Rectal smooth muscle tissue (tissue), 1 donor: ENCODE measurements around the gene DTX3L.
"Not testable (repeated sequence)": the region's sequence is repeated elsewhere in the genome, so short reads cannot be mapped to it uniquely, and the experiment has no call there.

ENCODE experiments used
- H3K27ac ChIP-seq: one replicate; pipeline ENCODE4 v1.7.0; 2013; ENCODE audit warnings: low read depth, low read length, inconsistent platforms
- H3K27me3 ChIP-seq: one replicate; pipeline ENCODE4 v1.7.0; 2013; ENCODE audit warnings: low read length; ENCODE audit not compliant: control insufficient read depth, insufficient read depth
- H3K36me3 ChIP-seq: one replicate; pipeline ENCODE4 v1.7.0; 2013; ENCODE audit warnings: low read length; ENCODE audit not compliant: control insufficient read depth, insufficient read depth
- H3K4me1 ChIP-seq: one replicate; pipeline ENCODE4 v1.7.0; 2013; ENCODE audit warnings: low read length; ENCODE audit not compliant: control insufficient read depth, insufficient read depth
- H3K4me3 ChIP-seq: one replicate; pipeline ENCODE4 v1.7.0; 2013; ENCODE audit warnings: low read length
- H3K9ac ChIP-seq: one replicate; pipeline ENCODE4 v1.7.0; 2013; ENCODE audit warnings: low read length

DTX3L gene

GRCh38 chr3:122568131-122568530 is 4.0 kb downstream of the DTX3L start:
- H3K27me3 ChIP-seq, H3K4me3 ChIP-seq, H3K9ac ChIP-seq: not testable (repeated sequence)
- peaks cover 25% of the 10 kb centered on the region for H3K36me3 ChIP-seq
- H3K4me1 ChIP-seq = peaks cover 17% of the 10 kb centered on the region
- peak overlapping the region; percentile 85 for H3K27ac ChIP-seq

GRCh38 chr3:122568755-122569154 is 4.6 kb downstream of the DTX3L start:
- Histone ChIP-seq H3K4me1 (peaks cover 13% of the 10 kb centered on the region), H3K36me3 (peaks cover 25% of the 10 kb centered on the region), H3K27ac (peak overlapping the region; percentile 85)

GRCh38 chr3:122572940-122573412 is 8.8 kb downstream of the DTX3L start:
- H3K9ac ChIP-seq = no peak overlapping the region
- H3K4me3 ChIP-seq = no peak overlapping the region
- H3K4me1 ChIP-seq = peaks cover 12% of the 10 kb centered on the region
- H3K36me3 ChIP-seq = peaks cover 16% of the 10 kb centered on the region
- no peaks in the 10 kb centered on the region for H3K27me3 ChIP-seq
- no peak overlapping the region for H3K27ac ChIP-seq

More at GRCh38 chr3:122568755-122569154, 4.6 kb downstream of the DTX3L start:
- H3K27me3 ChIP-seq = no peaks in the 10 kb centered on the region
- no peak overlapping the region for H3K9ac ChIP-seq
- no peak overlapping the region for H3K4me3 ChIP-seq

- H3K27ac ChIP-seq = no peak overlapping the region
- no peak overlapping the region for H3K9ac ChIP-seq
- H3K4me3 ChIP-seq = no peak overlapping the region
- no peaks in the 10 kb centered on the region for H3K4me1 ChIP-seq
- H3K36me3 ChIP-seq = no peaks in the 10 kb centered on the region
- no peaks in the 10 kb centered on the region for H3K27me3 ChIP-seq
Observed at GRCh38 chr3:122576174-122576940, 12.2 kb downstream of the DTX3L start.

GRCh38 chr3:122577409-122578031 is 13.4 kb downstream of the DTX3L start, which contains the start of gene PARP15:
PARP15 (plus strand) TSS chr3:122577650; CDS start chr3:122577668, 18 bp downstream.
- H3K27me3 ChIP-seq = no peaks in the 10 kb centered on the region
- H3K4me3 ChIP-seq = peak within 1 kb of the TSS; percentile 77
- no peak within 1 kb of the TSS for H3K27ac ChIP-seq
- H3K4me1 ChIP-seq = no peaks in the 10 kb centered on the region
- peak within 1 kb of the TSS; percentile 47 for H3K9ac ChIP-seq
- no peaks in the 10 kb centered on the region for H3K36me3 ChIP-seq

- no peak overlapping the region for H3K27ac ChIP-seq
- no peak overlapping the region for H3K9ac ChIP-seq
- no peaks in the 10 kb centered on the region for H3K36me3 ChIP-seq
- H3K4me1 ChIP-seq = no peaks in the 10 kb centered on the region
- peak overlapping the region; percentile 77 for H3K4me3 ChIP-seq
- H3K27me3 ChIP-seq = no peaks in the 10 kb centered on the region
Observed at GRCh38 chr3:122578069-122578740, 14.1 kb downstream of the DTX3L start.

GRCh38 chr3:122580470-122580869 is 16.3 kb downstream of the DTX3L start:
- Histone ChIP-seq H3K27ac (no peak overlapping the region), H3K4me3 (no peak overlapping the region), H3K9ac (no peak overlapping the region)

GRCh38 chr3:122581622-122582021 is 17.5 kb downstream of the DTX3L start:
- Histone ChIP-seq H3K36me3 (no peaks in the 10 kb centered on the region), H3K4me1 (no peaks in the 10 kb centered on the region), H3K4me3 (no peak overlapping the region), H3K27ac (no peak overlapping the region), H3K9ac (no peak overlapping the region), H3K27me3 (no peaks in the 10 kb centered on the region)

More at GRCh38 chr3:122580470-122580869, 16.3 kb downstream of the DTX3L start:
- no peaks in the 10 kb centered on the region for H3K36me3 ChIP-seq
- no peaks in the 10 kb centered on the region for H3K4me1 ChIP-seq
- H3K27me3 ChIP-seq = no peaks in the 10 kb centered on the region

- H3K36me3 ChIP-seq = no peaks in the 10 kb centered on the region
- no peaks in the 10 kb centered on the region for H3K27me3 ChIP-seq
- no peak overlapping the region for H3K9ac ChIP-seq
- no peaks in the 10 kb centered on the region for H3K4me1 ChIP-seq
- H3K4me3 ChIP-seq = no peak overlapping the region
- H3K27ac ChIP-seq = no peak overlapping the region
Observed at GRCh38 chr3:122582390-122582789, 18.3 kb downstream of the DTX3L start.

- Histone ChIP-seq H3K9ac (no peak overlapping the region), H3K4me3 (no peak overlapping the region), H3K36me3 (no peaks in the 10 kb centered on the region), H3K27me3 (no peaks in the 10 kb centered on the region), H3K4me1 (no peaks in the 10 kb centered on the region), H3K27ac (no peak overlapping the region)
Observed at GRCh38 chr3:122586098-122586497, 22.0 kb downstream of the DTX3L start.

- H3K27ac ChIP-seq = no peak overlapping the region
- no peaks in the 10 kb centered on the region for H3K27me3 ChIP-seq
- no peak overlapping the region for H3K9ac ChIP-seq
- no peak overlapping the region for H3K4me3 ChIP-seq
- H3K36me3 ChIP-seq = no peaks in the 10 kb centered on the region
- H3K4me1 ChIP-seq = no peaks in the 10 kb centered on the region
Observed at GRCh38 chr3:122586773-122587485, 22.8 kb downstream of the DTX3L start.

- Histone ChIP-seq H3K9ac (no peak overlapping the region), H3K4me1 (no peaks in the 10 kb centered on the region), H3K4me3 (no peak overlapping the region), H3K36me3 (no peaks in the 10 kb centered on the region), H3K27ac (no peak overlapping the region), H3K27me3 (no peaks in the 10 kb centered on the region)
Observed at GRCh38 chr3:122587572-122587971, 23.4 kb downstream of the DTX3L start.
